Thyroid gland (tissue), 4 donors: ENCODE results near the gene TBX18.

Experiments used
- CTCF ChIP-seq, 6 experiments: fragments of 200-600 bp in 3 of 6; fragments of 450-650 bp in 3 of 6; sonication (generic) in 3 of 6; IDR thresholded peaks; one replicate each; pipeline ENCODE4 v1.5.1; 2016 to 2019; ENCODE audit warnings: antibody characterized with exemption in 6 of 6, mild to moderate bottlenecking in 2 of 6, inconsistent platforms in 1 of 6, moderate library complexity in 1 of 6
- POLR2A ChIP-seq, 2 donors: fragments of 450-650 bp; IDR thresholded peaks; one replicate each; pipeline ENCODE4 v1.6.1; 2017; ENCODE audit warnings: antibody characterized with exemption in 2 of 2, mild to moderate bottlenecking in 2 of 2, moderate library complexity in 1 of 2

- TF ChIP-seq POLR2A (IDR thresholded peaks at IDR 0.05) = no peak
- no peak for TF ChIP-seq CTCF (IDR thresholded peaks at IDR 0.05)
These were observed 3.3 kb upstream of the TBX18 start for GRCh38 chr6:84767526-84768201.
